Activated CD4-positive, alpha-beta memory T cell treated with anti-CD3 and anti-CD28 coated beads, Interleukin-2, amount 10 ng/mL, durations not matched to agents 7 days and 5 days (primary cell): Measurements from ENCODE around the gene MARCHF3. TPM values are rescaled to one million over a fixed set of nuclear protein-coding genes. Genes with fewer than 3 reads are reported as not detected.

Source experiments
- CTCF ChIA-PET: fragments of 350-600 bp; sonication (Branson Sonifier 250); formaldehyde crosslinking; loops from one replicate; lab custom pipeline; 2021; ENCODE audit warnings: antibody characterized with exemption, inconsistent platforms; lab: Charles Lee
- POLR2A ChIA-PET: fragments of 350-600 bp; sonication (Branson Sonifier 250); formaldehyde crosslinking; loops from one replicate; lab custom pipeline; 2021; ENCODE audit warnings: antibody characterized with exemption; lab: Charles Lee
- DNase-seq: peaks from one replicate; pipeline ENCODE4 v3.0.0-alpha.2; 2020
- H3K27ac Mint-ChIP-seq: one replicate; pipeline ENCODE4 v1.8.0; 2021; ENCODE audit warnings: mild to moderate bottlenecking, mixed read lengths
- H3K27me3 Mint-ChIP-seq: one replicate; pipeline ENCODE4 v1.8.0; 2021; ENCODE audit warnings: mixed read lengths
- H3K36me3 Mint-ChIP-seq: one replicate; pipeline ENCODE4 v1.8.0; 2021; ENCODE audit warnings: low read depth, mixed read lengths
- H3K4me1 Mint-ChIP-seq: one replicate; pipeline ENCODE4 v1.8.0; 2021; ENCODE audit warnings: mixed read lengths
- H3K4me3 Mint-ChIP-seq: one replicate; pipeline ENCODE4 v1.8.0; 2021; ENCODE audit warnings: mild to moderate bottlenecking, mixed read lengths
- H3K9me3 Mint-ChIP-seq: one replicate; pipeline ENCODE4 v1.8.0; 2021; ENCODE audit warnings: mixed read lengths
- total RNA-seq, 2 experiments: library from RNA; stranded (reverse); gene quantifications; one replicate each; pipeline ENCODE4 v1.2.3, GENCODE V29; 2021

MARCHF3 gene
- total RNA-seq, 2 experiments from 2014 or later, result 0.68 to 0.70 TPM

DNA sequence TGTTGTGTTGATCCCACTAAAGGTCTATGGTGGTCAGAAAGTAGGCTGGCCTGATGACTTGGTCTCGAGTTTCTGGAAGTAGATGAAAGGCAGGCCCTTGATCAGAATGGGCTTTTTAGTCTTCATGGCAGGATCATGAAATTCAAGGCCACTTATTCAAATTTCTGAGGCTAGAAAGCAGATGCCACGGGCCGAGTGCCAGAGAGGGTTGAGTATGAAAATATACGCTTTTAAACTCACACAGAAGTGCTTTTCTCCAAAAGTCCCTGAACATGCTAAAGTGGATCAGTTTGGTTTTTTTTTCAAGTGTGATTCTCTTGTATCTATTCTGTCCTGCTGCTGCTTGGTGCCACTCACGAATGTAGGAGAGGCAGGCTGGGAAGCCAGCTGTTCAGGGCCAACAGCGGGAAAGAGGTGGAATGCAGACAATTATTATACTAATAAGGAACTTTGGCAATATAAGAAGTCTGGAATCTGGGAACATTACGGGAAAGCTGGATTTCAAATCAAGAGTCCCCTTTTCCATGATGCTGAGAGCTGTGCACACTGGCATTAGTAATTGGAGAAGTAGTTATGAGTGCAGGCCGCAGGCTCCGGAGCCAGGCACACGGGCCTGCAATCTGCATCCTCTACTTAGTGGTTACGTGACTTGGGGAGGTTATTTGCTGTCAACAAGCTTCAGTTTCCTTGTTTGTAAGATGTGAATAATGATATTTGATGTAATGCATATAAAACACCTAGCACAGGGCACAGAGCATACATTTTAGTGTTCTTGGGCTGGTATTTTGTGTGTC, 157.6 kb downstream of the MARCHF3 start:
- CTCF ChIA-PET, result interaction anchor here (0.7 kb wide), 1 partner anchor 63 kb away, joined by 5 read pairs; no protein-coding TSS in a partner anchor
- Mint-ChIP-seq H3K4me1 (peaks cover 8% of the 10 kb centered on the region), H3K27ac (no peak overlapping the region)

DNA sequence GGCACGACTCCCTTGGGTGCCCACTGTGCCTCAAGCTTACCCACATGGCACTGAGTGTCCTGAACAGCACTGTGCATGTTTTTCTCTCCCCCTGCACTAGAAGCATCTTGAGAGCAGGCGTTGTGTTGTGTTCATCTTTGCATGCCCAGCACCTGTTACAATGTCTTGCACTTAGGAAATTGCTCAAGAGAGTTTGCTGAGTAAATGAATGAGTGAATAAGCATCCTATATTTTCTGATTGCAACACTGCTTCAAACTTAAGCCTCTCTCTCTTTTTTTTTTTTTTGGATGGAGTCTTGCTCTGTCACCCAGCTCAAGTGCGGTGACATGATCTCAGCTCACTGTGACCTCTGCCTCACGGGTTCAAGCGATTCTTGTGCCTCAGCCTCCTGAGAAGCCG, 158.9 kb downstream of the MARCHF3 start:
- H3K27me3 Mint-ChIP-seq, result no peaks in the 10 kb centered on the region
- peaks cover 5% of the 10 kb centered on the region for H3K36me3 Mint-ChIP-seq
- no peak overlapping the region for H3K27ac Mint-ChIP-seq
- H3K4me1 Mint-ChIP-seq, result peaks cover 8% of the 10 kb centered on the region
- no peak overlapping the region for H3K4me3 Mint-ChIP-seq
- no peaks in the 10 kb centered on the region for H3K9me3 Mint-ChIP-seq
- POLR2A ChIA-PET, result interaction anchor here (1.2 kb wide), 1 partner anchor 10 kb away, joined by 3 read pairs; no protein-coding TSS in a partner anchor
- no peak for DNase-seq
- CTCF ChIA-PET, result no interaction called here

More for the DNA sequence above, 157.6 kb downstream of the MARCHF3 start:
- POLR2A ChIA-PET, result no interaction called here
- DNase-seq, result no peak
- H3K27me3 Mint-ChIP-seq, result no peaks in the 10 kb centered on the region
- peaks cover 3% of the 10 kb centered on the region for H3K36me3 Mint-ChIP-seq
- H3K9me3 Mint-ChIP-seq, result no peaks in the 10 kb centered on the region
- H3K4me3 Mint-ChIP-seq, result no peak overlapping the region

- ChIA-PET POLR2A (interaction anchor here (0.7 kb wide), 1 partner anchor 20 kb away, joined by 3 read pairs; no protein-coding TSS in a partner anchor), CTCF (no interaction called here)
- Mint-ChIP-seq H3K36me3 (peaks cover 10% of the 10 kb centered on the region), H3K27me3 (no peaks in the 10 kb centered on the region), H3K4me1 (peaks cover 8% of the 10 kb centered on the region), H3K4me3 (peak overlapping the region; percentile 42), H3K9me3 (no peaks in the 10 kb centered on the region), H3K27ac (no peak overlapping the region)
- no peak for DNase-seq
These were observed 161.3 kb downstream of the MARCHF3 start for GRCh38 chr5:126869005-126869451.

GRCh38 chr5:126868338-126869004, 161.9 kb downstream of the MARCHF3 start:
- H3K9me3 Mint-ChIP-seq, result no peaks in the 10 kb centered on the region
- ChIA-PET POLR2A (interaction anchor here (0.7 kb wide), 1 partner anchor 20 kb away, joined by 3 read pairs; no protein-coding TSS in a partner anchor), CTCF (no interaction called here)
- no peak overlapping the region for H3K27ac Mint-ChIP-seq
- H3K4me1 Mint-ChIP-seq, result peaks cover 8% of the 10 kb centered on the region
- H3K27me3 Mint-ChIP-seq, result no peaks in the 10 kb centered on the region
- no peak overlapping the region for H3K4me3 Mint-ChIP-seq
- no peak for DNase-seq
- H3K36me3 Mint-ChIP-seq, result peaks cover 10% of the 10 kb centered on the region

- Mint-ChIP-seq H3K27me3 (no peaks in the 10 kb centered on the region), H3K4me3 (no peak overlapping the region), H3K4me1 (peaks cover 8% of the 10 kb centered on the region), H3K36me3 (peaks cover 10% of the 10 kb centered on the region), H3K9me3 (no peaks in the 10 kb centered on the region), H3K27ac (no peak overlapping the region)
- CTCF ChIA-PET, result no interaction called here
- POLR2A ChIA-PET, result no interaction called here
- DNase-seq, result no peak
These were observed 163.3 kb downstream of the MARCHF3 start for GRCh38 chr5:126866851-126867636.

DNA sequence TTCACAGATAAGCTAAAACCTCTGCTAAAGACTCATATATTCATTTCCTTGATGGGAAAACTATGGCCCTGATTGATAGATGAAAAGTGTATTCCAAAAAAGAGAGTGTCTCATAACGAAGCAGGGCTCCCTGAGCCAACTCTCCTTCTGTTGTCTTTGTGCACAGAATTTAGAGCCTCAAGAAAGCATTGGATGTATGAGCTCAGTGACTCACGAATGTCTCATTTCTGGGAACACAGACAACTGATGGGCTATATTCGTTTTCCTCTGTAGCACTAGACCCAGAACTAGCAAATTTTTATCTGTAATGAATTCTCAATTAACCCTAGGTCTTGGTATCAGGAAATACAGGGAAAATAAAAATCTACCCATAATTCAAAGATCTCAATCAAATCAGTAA, 165.1 kb downstream of the MARCHF3 start:
- Mint-ChIP-seq H3K4me3 (no peak overlapping the region), H3K27ac (no peak overlapping the region), H3K4me1 (peaks cover 7% of the 10 kb centered on the region), H3K36me3 (peaks cover 7% of the 10 kb centered on the region), H3K9me3 (no peaks in the 10 kb centered on the region), H3K27me3 (no peaks in the 10 kb centered on the region)
- DNase-seq, result no peak
- CTCF ChIA-PET, result no interaction called here
- POLR2A ChIA-PET, result no interaction called here

DNA sequence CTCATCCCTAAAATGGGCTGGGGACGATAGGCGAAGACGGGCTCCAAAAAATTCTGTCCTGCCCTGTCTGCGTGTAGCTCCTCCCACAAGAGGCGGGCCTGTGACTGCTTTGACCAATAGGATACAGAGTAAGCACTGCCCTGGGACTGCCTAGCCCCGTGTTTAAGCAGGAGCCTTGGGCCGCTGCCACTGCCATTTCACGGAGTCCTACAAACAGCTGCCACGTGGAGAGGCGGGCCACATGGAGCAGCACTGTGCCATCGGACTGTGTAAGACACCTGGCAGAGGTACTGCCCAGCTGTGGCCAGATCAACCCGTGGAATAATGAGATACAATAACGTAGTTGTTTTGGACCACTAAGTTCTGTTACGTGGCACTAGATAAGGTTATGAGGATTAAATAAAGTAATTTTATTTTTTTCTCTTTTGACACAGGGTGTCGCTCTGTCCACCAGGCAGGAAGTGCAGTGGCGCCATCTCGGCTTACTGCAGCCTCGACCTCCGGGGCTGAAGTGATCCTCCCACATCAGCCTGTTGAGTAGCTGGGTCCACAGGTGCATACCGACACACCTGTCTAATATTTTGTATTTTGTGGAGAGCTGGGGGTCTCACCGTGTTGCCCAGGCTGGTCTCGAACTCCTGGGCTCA, 166.2 kb downstream of the MARCHF3 start:
- Mint-ChIP-seq H3K4me1 (peaks cover 5% of the 10 kb centered on the region), H3K4me3 (no peak overlapping the region), H3K27me3 (no peaks in the 10 kb centered on the region), H3K36me3 (peaks cover 7% of the 10 kb centered on the region), H3K9me3 (no peaks in the 10 kb centered on the region), H3K27ac (no peak overlapping the region)
- ChIA-PET POLR2A (no interaction called here), CTCF (no interaction called here)
- DNase-seq, result no peak

- ChIA-PET POLR2A (no interaction called here), CTCF (interaction anchor here (1.4 kb wide), 1 partner anchor 15 kb away, joined by 3 read pairs; no protein-coding TSS in a partner anchor)
- H3K4me3 Mint-ChIP-seq, result no peak overlapping the region
- H3K9me3 Mint-ChIP-seq, result no peaks in the 10 kb centered on the region
- H3K4me1 Mint-ChIP-seq, result no peaks in the 10 kb centered on the region
- DNase-seq, result no peak
- H3K27me3 Mint-ChIP-seq, result no peaks in the 10 kb centered on the region
- peaks cover 7% of the 10 kb centered on the region for H3K36me3 Mint-ChIP-seq
- H3K27ac Mint-ChIP-seq, result no peak overlapping the region
These were observed 167.0 kb downstream of the MARCHF3 start for GRCh38 chr5:126863402-126863801.

GRCh38 chr5:126858441-126858840, 171.9 kb downstream of the MARCHF3 start:
- Mint-ChIP-seq H3K4me1 (peaks cover 17% of the 10 kb centered on the region), H3K4me3 (no peak overlapping the region), H3K27ac (no peak overlapping the region), H3K9me3 (peaks cover 3% of the 10 kb centered on the region), H3K36me3 (peaks cover 31% of the 10 kb centered on the region), H3K27me3 (no peaks in the 10 kb centered on the region)
- DNase-seq, result no peak
- CTCF ChIA-PET, result no interaction called here
- POLR2A ChIA-PET, result no interaction called here

GRCh38 chr5:126857472-126858410, 172.6 kb downstream of the MARCHF3 start:
- no peak for DNase-seq
- POLR2A ChIA-PET, result no interaction called here
- Mint-ChIP-seq H3K27me3 (no peaks in the 10 kb centered on the region), H3K4me1 (peaks cover 24% of the 10 kb centered on the region), H3K27ac (no peak overlapping the region), H3K4me3 (no peak overlapping the region), H3K36me3 (peaks cover 36% of the 10 kb centered on the region), H3K9me3 (peaks cover 3% of the 10 kb centered on the region)
- CTCF ChIA-PET, result no interaction called here

DNA sequence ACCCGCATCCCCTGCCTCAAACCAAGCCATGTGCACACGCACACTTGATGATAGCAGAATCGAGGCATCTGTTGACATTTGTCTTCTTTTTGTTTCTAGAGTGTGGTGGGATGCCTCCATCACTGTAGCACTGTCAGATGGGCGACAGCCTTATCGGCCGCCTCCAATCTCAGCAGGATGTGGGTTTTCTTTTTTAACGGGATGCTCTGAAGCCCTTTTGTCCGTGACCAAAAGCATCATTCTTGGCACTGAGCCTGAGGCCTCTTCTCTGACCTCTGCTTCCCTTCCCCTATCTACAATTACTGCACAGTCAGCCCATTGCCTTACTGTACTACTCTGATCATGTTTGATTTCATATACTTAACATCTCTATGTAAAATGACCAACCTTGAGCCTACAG, 175.1 kb downstream of the MARCHF3 start:
- Mint-ChIP-seq H3K27ac (peak overlapping the region; percentile 48), H3K27me3 (no peaks in the 10 kb centered on the region), H3K36me3 (peaks cover 43% of the 10 kb centered on the region), H3K4me3 (no peak overlapping the region), H3K9me3 (peaks cover 3% of the 10 kb centered on the region), H3K4me1 (peaks cover 45% of the 10 kb centered on the region)
- POLR2A ChIA-PET, result no interaction called here
- peak; percentile 27 for DNase-seq
- CTCF ChIA-PET, result no interaction called here
